Naive thymus-derived CD8-positive, alpha-beta T cell (primary cell): ENCODE results near the gene RAB4B. TPM values are rescaled to one million over a fixed set of nuclear protein-coding genes. Genes with fewer than 3 reads are reported as not detected.
"Not testable (repeated sequence)": the region's sequence is repeated elsewhere in the genome, so short reads cannot be mapped to it uniquely, and the experiment has no call there.

Source experiments
- ATAC-seq, 2 donors: fragments of 150-1000 bp; cut with Tn5 transposase in 1 of 2; sonication (Bioruptor Pico), chemical (Tn5 transposase) in 1 of 2; 1 replicate in 1 of 2; 2 replicates in 1 of 2; pipeline ENCODE4 v1.10.0; 2021; ENCODE audit warnings: mild to moderate bottlenecking in 2 of 2, moderate library complexity in 2 of 2
- POLR2A ChIA-PET: fragments of 350-600 bp; sonication (Branson Sonifier 250); formaldehyde crosslinking; loops from one replicate; lab custom pipeline; 2021; ENCODE audit warnings: antibody characterized with exemption; lab: Charles Lee
- DNase-seq, 10 donors: peaks; one replicate each; pipeline versions ENCODE4 v3.0.0 to v3.0.0-alpha.2; 2020 to 2022
- H3K27ac Mint-ChIP-seq, 10 donors: one replicate each; pipeline ENCODE4 v1.8.0; 2020 to 2022; ENCODE audit warnings: mild to moderate bottlenecking in 10 of 10, mixed read lengths in 10 of 10, moderate library complexity in 4 of 10, inconsistent platforms in 1 of 10
- H3K27me3 Mint-ChIP-seq, 5 donors: one replicate each; pipeline ENCODE4 v1.8.0; 2021 to 2022; ENCODE audit warnings: mixed read lengths in 5 of 5
- H3K36me3 Mint-ChIP-seq, 3 donors: one replicate each; pipeline ENCODE4 v1.8.0; 2020 to 2022; ENCODE audit warnings: mixed read lengths in 3 of 3, mild to moderate bottlenecking in 2 of 3, inconsistent platforms in 1 of 3
- H3K4me1 Mint-ChIP-seq, 4 donors: one replicate each; pipeline ENCODE4 v1.8.0; 2021 to 2022; ENCODE audit warnings: mixed read lengths in 4 of 4
- H3K4me3 Mint-ChIP-seq, 10 donors: one replicate each; pipeline ENCODE4 v1.8.0; 2020 to 2022; ENCODE audit warnings: mild to moderate bottlenecking in 10 of 10, mixed read lengths in 10 of 10, moderate library complexity in 6 of 10, inconsistent platforms in 1 of 10
- H3K9me3 Mint-ChIP-seq, 9 donors: one replicate each; pipeline ENCODE4 v1.8.0; 2020 to 2022; ENCODE audit warnings: mixed read lengths in 9 of 9, mild to moderate bottlenecking in 3 of 9, inconsistent platforms in 1 of 9, moderate library complexity in 1 of 9
- polyA plus RNA-seq, 3 donors: library from polyadenylated mRNA; unstranded; fragments of 300-500 nt; fragmentation: Illumina TruSeq; gene quantifications; one replicate each; pipeline ENCODE4 v1.2.3, GENCODE V29; 2021
- total RNA-seq, 8 experiments: library from RNA in 2 of 8; stranded (reverse) in 2 of 8; gene quantifications; one replicate each; pipeline ENCODE4 v1.2.3 and lab custom pipeline; 2021 to 2026

Gene RAB4B
- total and polyA plus RNA-seq, 5 experiments from 2014 or later: 47.3 to 87.2 (median 76.4) TPM

DNA sequence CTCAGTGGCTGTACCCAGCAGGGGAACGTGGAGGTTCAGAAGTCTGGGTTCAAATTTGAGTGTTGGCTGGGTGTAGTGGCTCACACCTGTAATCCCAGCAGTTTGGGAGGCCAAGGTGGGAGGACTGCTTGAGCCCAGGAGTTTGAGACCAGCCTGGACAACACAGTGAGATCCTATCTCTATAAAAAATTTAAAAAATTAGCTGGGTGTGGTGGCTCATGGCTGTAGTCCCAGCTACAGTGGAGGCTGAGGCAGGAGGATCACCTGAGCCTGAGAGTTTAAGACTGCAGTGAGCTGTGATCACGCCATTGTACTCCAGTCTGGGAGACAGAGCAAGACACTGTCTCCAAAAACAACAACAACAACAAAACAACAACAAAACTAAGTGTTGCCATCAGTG lies 6.1 kb downstream of the RAB4B start:
- not testable (repeated sequence) for H3K27ac Mint-ChIP-seq

DNA sequence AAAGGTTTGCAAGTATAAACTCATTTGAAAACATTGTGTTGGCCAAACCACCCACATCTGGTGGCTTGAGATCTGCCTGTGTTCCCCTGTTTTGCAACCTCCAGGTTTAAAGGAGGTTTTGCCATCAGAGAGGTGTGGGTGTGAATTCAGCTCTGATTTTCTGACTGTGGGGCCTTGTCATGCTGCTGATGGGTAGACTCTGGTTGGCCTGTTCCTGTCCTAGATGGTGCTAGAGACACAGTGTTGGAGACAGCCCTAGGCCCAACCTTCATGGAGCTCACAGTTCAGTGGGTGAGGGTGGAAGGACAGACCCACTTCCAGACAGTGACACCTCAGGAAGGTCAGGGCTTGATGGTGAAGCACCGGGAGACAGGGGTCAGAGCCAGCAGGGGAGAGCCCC lies 7.5 kb downstream of the RAB4B start:
- peaks cover 10 to 19% (median 16%) of the 10 kb centered on the region in 4 donors for H3K4me1 Mint-ChIP-seq
- ATAC-seq: no peak

More for the DNA sequence above, 6.1 kb downstream of the RAB4B start:
- H3K27me3 Mint-ChIP-seq, H3K9me3 Mint-ChIP-seq, DNase-seq, H3K4me3 Mint-ChIP-seq, ATAC-seq: not testable (repeated sequence)
- POLR2A ChIA-PET: interaction anchor here (1.0 kb wide), 2 partner anchors 15 to 28 kb away, joined by 3 read pairs; partner anchors contain the start of gene EGLN2
- Mint-ChIP-seq H3K4me1 (peaks cover 18 to 26% (median 20%) of the 10 kb centered on the region in 4 donors), H3K36me3 (peaks cover 0 to 52% (median 5%) of the 10 kb centered on the region in 3 donors)

DNA sequence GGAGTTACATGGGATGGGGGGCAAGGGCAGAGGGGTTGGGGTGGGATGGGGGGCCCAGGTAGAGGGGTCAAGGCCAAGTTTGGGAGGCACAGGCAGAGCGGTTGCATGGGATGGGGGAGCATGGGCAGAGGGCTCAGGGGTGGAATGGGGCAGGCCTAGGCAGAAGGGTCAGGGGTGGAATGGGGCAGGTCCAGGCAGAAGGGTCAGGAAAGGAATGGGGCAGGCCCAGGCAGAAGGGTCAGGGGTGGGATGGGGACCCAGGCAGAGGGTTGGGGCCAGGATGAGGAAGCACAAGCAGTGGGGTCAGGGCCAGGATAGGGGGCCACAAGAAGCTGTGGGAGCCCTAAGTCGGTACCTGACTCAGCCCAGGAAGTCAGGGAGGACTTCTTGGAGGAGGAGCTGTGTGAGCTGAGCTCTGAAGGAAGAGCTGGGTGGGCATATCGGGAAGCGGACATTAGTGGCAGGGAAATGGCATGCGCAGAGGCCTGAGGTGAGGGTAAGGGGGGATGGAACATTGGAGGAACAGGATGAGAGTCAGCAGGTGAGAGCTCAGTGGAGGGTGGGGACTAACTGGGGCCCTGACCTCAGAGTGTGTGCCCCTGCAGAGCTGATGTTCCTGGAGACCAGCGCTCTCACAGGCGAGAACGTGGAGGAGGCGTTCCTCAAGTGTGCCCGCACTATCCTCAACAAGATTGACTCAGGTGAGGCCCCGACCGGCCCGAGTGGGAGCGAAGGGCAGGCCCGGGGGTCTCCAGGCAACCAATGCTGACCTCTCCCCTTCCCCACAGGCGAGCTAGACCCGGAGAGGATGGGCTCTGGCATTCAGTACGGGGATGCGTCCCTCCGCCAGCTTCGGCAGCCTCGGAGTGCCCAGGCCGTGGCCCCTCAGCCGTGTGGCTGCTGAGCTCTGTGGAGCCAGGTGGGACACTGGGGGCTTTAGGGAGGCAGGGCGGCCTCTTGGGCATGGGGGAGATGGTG lies 8.3 kb downstream of the RAB4B start:
- H3K27ac Mint-ChIP-seq: peak overlapping the region in 2 of 10 donors; percentile 29 to 59
- POLR2A ChIA-PET: interaction anchor here (0.9 to 2.8 kb wide), 4 partner anchors 8 to 33 kb away, joined by 3 to 20 read pairs (median 6); partner anchors contain the start of gene RAB4B
- no peaks in the 10 kb centered on the region for H3K9me3 Mint-ChIP-seq
- peaks cover 0 to 58% (median 13%) of the 10 kb centered on the region in 3 donors for H3K36me3 Mint-ChIP-seq
- no peak overlapping the region for H3K4me3 Mint-ChIP-seq
- ATAC-seq: no peak
- peaks cover 8 to 16% (median 11%) of the 10 kb centered on the region in 4 donors for H3K4me1 Mint-ChIP-seq
- no peak for DNase-seq
- H3K27me3 Mint-ChIP-seq: no peaks in the 10 kb centered on the region

More for the DNA sequence above, 7.5 kb downstream of the RAB4B start:
- Mint-ChIP-seq H3K27ac (peak overlapping the region in 3 of 10 donors; percentile 34 to 68 (median 41)), H3K4me3 (no peak overlapping the region), H3K36me3 (peaks cover 0 to 56% (median 11%) of the 10 kb centered on the region in 3 donors), H3K27me3 (no peaks in the 10 kb centered on the region), H3K9me3 (no peaks in the 10 kb centered on the region)
- POLR2A ChIA-PET: interaction anchor here (2.4 kb wide), 1 partner anchor 11 kb away, joined by 10 read pairs; no protein-coding TSS in a partner anchor
- no peak for DNase-seq

DNA sequence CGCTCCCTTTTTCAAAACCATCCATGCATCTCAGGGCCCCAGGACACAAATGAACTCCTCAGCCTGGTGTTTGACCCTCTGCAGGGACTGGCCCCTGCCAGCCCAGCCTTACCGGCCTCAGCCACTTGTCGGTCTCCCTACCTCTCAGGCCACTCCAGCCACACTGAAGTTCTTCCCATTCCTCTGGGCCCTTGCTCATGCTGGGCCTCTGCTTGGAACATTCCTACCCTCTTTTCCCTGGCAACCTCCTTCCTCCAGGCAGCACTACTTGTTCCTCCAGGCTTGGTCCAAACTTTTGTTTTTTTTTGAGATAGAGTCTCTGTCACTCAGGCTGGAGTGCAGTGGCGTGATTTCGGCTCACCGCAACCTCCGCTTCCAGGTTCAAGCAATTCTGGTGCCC lies 13.3 kb downstream of the RAB4B start:
- peaks cover 0 to 47% (median 11%) of the 10 kb centered on the region in 3 donors for H3K36me3 Mint-ChIP-seq
- POLR2A ChIA-PET: interaction anchor here (0.6 to 2.5 kb wide), 2 partner anchors 13 to 147 kb away, joined by 5 to 15 read pairs; partner anchors contain the start of gene RAB4B
- ATAC-seq (no peak), DNase-seq (no peak)
- H3K9me3 Mint-ChIP-seq: no peaks in the 10 kb centered on the region
- H3K4me1 Mint-ChIP-seq: peaks cover 6 to 21% (median 13%) of the 10 kb centered on the region in 4 donors
- no peaks in the 10 kb centered on the region for H3K27me3 Mint-ChIP-seq
- H3K4me3 Mint-ChIP-seq: no peak overlapping the region
- peak overlapping the region in 6 of 10 donors; percentile 38 to 76 (median 62) for H3K27ac Mint-ChIP-seq

DNA sequence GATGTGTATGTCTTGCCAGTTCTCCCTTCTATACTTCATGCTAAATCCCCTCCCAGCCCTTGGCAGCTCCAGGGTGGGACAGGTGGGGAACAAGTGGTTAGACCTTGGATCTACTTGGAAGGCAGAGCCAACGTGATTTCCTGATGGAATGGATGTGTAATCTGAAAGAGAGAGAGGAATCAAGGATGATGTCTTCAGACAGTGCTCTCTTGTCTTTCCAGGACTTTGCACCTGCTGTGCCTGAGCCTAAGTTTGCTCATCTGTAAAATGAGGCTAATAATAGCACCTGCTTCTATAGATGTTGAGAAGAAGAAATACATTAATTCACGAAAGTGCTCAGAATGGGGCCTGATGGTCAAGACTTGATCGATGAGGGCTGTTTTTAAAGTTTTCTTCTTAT lies 13.9 kb downstream of the RAB4B start:
- POLR2A ChIA-PET: interaction anchor here (2.5 kb wide), 1 partner anchor 14 kb away, joined by 15 read pairs; the partner anchor contains the start of gene RAB4B
- no peaks in the 10 kb centered on the region for H3K9me3 Mint-ChIP-seq
- ATAC-seq: no peak
- no peak for DNase-seq
- peak overlapping the region in 8 of 10 donors; percentile 53 to 79 (median 63) for H3K27ac Mint-ChIP-seq
- no peak overlapping the region for H3K4me3 Mint-ChIP-seq
- peaks cover 0 to 45% (median 11%) of the 10 kb centered on the region in 3 donors for H3K36me3 Mint-ChIP-seq
- H3K4me1 Mint-ChIP-seq: peaks cover 6 to 25% (median 15%) of the 10 kb centered on the region in 4 donors
- H3K27me3 Mint-ChIP-seq: no peaks in the 10 kb centered on the region

DNA sequence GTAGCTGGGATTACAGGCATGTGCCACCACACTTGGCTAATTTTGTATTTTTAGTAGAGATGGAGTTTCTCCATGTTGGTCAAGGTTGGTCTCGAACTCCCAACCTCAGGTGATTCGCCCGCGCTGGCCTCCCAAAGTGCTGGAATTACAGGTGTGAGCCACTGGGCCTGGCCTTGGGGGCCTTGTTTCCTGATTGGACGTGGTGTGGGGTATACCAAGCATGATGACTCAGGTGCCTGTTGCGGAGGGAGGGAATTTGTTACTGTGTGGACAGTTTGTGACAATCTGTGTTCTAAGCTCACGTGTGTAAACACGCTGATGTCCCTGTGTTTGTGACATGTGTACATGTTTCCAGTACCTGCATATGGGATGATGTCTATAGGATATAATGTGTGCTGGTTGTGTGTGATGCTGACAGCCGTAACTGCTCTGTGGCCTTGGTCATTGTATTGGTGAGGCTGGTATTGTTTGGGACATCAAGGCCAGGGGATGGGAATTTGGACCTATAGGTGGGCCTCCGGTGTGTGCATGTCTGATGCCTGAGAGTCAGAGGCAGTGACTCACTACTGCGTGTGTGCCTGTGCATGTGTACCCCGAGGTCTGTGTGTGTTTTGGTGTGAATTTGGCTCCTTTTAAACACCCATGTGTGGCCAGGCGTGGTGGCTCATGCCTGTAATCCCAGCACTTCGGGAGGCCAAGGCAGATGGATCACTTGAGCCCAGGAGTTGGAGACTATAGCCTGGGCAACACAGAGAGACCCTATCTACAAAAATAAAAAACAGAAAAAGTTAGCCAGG lies 19.3 kb downstream of the RAB4B start:
- ATAC-seq (no peak), DNase-seq (no peak)
- peaks cover 0 to 2% (median 0%) of the 10 kb centered on the region in 9 donors for H3K9me3 Mint-ChIP-seq
- H3K27me3 Mint-ChIP-seq: no peaks in the 10 kb centered on the region
- peaks cover 27 to 51% (median 44%) of the 10 kb centered on the region in 4 donors for H3K4me1 Mint-ChIP-seq
- peak overlapping the region; percentile 28 to 98 (median 95) for H3K4me3 Mint-ChIP-seq
- H3K36me3 Mint-ChIP-seq: peaks cover 0 to 30% (median 2%) of the 10 kb centered on the region in 3 donors
- peak overlapping the region; percentile 98 to 100 (median 99) for H3K27ac Mint-ChIP-seq
- POLR2A ChIA-PET: interaction anchor here (0.6 to 17.6 kb wide), 14 partner anchors 11 to 348 kb away, joined by 3 to 301 read pairs (median 10); partner anchors contain the start of genes ACTMAP, COQ8B, ITPKC and MIA

DNA sequence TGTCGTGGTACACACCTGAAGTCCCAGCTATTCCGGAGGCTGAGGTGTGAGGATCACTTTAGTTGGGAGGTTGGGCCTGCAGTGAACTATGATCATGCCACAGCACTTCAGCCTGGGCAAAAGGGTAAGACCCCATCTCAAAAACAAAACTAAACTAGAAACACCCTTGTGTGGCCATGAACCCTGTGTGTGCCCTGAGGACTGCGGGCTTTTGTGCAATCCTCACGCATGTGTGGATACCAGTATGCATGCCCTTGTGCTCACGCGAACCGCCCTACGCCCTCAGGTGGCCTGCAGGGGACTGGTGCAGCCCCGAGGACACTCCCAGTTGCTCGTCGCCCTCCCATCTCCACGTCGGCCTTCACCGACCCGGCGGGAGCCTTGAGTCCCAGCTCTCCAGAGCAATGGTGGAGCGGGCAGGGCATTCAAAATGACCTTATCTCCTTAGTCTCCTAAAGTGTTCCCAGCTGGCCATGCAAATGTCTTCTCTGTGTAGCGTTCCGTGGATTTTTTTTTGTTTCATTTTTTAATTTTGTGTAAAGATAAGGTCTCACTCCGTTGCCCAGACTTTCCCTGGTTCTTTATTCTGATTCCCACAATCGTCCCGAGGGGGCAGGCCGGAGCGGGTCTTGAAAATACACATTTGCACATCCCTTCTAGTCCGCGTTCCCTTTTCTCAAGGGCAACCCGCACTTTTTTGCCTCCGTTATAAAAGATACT lies 20.1 kb downstream of the RAB4B start:
- ATAC-seq: peak; percentile 51 to 53
- peaks cover 0 to 2% (median 0%) of the 10 kb centered on the region in 9 donors for H3K9me3 Mint-ChIP-seq
- H3K4me3 Mint-ChIP-seq: peak overlapping the region; percentile 88 to 99 (median 96)
- H3K27ac Mint-ChIP-seq: peak overlapping the region; percentile 98 to 100 (median 99)
- peak in 9 of 10 donors; percentile 55 to 88 (median 70) for DNase-seq
- POLR2A ChIA-PET: interaction anchor here (0.6 to 17.6 kb wide), 23 partner anchors 10 to 778 kb away, joined by 3 to 301 read pairs (median 6); partner anchors contain the start of genes ACTMAP, CEACAM21, COQ8B and HNRNPUL1
- H3K36me3 Mint-ChIP-seq: peaks cover 0 to 25% (median 5%) of the 10 kb centered on the region in 3 donors
- H3K4me1 Mint-ChIP-seq: peaks cover 32 to 54% (median 48%) of the 10 kb centered on the region in 4 donors
- H3K27me3 Mint-ChIP-seq: no peaks in the 10 kb centered on the region

DNA sequence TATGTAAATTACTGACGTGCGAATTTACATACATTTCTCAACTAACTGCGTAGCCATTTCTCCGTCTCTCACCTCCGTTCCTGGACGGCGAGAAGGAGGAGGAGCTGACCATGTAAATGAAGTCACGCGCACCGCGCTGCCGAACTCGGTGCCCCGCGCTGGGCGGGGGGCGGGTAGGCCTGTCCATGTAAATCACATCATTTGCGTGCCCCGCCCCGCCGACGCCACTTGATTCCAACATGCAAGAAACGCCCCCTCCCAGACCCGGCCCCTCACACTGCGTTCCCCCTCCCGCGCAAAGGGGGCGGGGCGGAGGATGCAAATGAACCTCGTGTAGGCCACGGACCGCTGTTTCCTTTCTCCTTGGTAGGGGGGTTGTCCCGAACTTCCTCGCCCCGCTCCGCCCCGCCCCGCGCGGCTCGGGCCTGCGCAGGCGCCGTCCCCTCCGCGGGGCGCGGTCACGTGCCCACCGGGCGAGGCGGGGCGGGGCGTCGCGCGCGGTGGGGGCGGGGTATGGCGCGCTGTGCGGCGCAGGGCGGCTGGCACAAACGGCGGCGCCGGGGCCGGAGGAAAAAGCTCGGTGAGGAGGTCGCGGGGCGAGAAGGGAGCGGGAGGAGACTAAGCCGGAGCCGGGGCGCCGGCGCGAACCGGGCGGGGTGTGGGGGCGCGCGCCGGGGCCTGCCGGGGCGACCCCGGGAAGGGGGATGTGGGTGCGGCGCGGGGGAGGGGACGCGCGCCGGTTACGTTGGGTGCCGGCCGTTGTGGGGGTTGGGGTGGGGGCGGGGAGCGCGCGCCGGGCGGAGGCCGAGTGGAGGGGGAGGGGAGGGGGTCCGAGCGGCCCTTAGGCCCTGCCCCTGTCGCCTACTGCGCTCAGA lies 20.9 kb downstream of the RAB4B start, which contains the start of gene EGLN2:
EGLN2 (plus strand) TSS at position 509 of the 875 bp plus-strand sequence. CDS start 1,382 bp downstream, outside the sequence.
- ATAC-seq: peak; percentile 83 to 84
- H3K4me1 Mint-ChIP-seq: peaks cover 39 to 62% (median 56%) of the 10 kb centered on the region in 4 donors

DNA sequence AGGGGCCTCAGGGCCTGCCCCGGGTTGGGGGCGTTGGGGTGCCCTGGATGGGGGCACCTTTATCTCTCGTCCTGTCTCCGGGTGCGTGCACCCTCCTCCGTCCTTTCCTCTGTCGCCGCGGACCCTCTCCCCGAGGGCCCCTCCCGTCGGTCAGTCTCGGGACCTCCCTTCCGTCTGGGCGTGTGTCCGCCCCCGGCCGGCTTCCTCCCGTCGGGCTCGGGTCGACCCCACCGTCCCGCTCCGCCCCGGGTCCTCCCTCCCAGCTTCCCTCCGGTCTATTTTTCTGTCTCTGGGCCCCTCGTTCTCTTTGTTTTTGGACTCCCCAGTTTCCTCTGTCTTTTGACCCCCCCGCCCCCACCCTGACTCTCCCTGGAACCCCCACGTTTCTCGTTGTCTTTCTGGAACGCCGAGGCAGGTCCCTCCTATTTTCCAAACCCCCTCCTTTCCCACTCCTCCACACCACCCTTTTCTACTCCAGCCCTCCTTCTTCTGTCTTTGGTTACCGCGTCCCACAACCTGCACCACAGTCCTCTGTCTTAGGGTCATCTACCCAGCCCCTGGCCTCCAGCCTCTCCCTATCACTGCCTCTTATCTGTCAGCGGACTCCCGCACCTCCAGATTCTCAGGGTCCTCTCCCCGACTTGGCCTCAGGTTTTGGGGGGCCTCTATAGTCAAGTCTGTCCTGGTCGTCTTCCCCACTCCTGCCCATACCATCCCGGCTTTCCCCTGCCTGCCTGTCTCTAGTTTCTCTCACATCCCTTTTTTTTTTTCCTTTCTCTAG lies 21.7 kb downstream of the RAB4B start:
- Mint-ChIP-seq H3K4me3 (peak overlapping the region; percentile 89 to 98 (median 94)), H3K27me3 (no peaks in the 10 kb centered on the region), H3K4me1 (peaks cover 47 to 70% (median 64%) of the 10 kb centered on the region in 4 donors), H3K27ac (peak overlapping the region; percentile 91 to 100 (median 98)), H3K36me3 (peaks cover 0 to 25% (median 5%) of the 10 kb centered on the region in 3 donors), H3K9me3 (peaks cover 0 to 2% (median 0%) of the 10 kb centered on the region in 9 donors)
- DNase-seq (peak in 2 of 10 donors; percentile 26 to 30), ATAC-seq (no peak)
- POLR2A ChIA-PET: interaction anchor here (0.7 to 17.6 kb wide), 13 partner anchors 8 to 1467 kb away, joined by 3 to 301 read pairs (median 7); partner anchors contain the start of genes ACTMAP, COQ8B, HNRNPUL1 and ITPKC

More for the DNA sequence above, 20.9 kb downstream of the RAB4B start, which contains the start of gene EGLN2:
- POLR2A ChIA-PET: interaction anchor here (0.6 to 17.6 kb wide), 22 partner anchors 9 to 777 kb away, joined by 3 to 301 read pairs (median 6); partner anchors contain the start of genes ACTMAP, CEACAM21, COQ8B and HNRNPUL1
- no peaks in the 10 kb centered on the region for H3K27me3 Mint-ChIP-seq
- peak; percentile 98 to 100 (median 100) for DNase-seq
- peaks cover 0 to 2% (median 0%) of the 10 kb centered on the region in 9 donors for H3K9me3 Mint-ChIP-seq
- H3K36me3 Mint-ChIP-seq: peaks cover 0 to 24% (median 5%) of the 10 kb centered on the region in 3 donors
- H3K4me3 Mint-ChIP-seq: peak within 1 kb of the TSS; percentile 90 to 99 (median 96)
- peak within 1 kb of the TSS; percentile 98 to 100 (median 100) for H3K27ac Mint-ChIP-seq
